AG04450 (cell line): ENCODE data around the gene IL23A. TPM values are rescaled to one million over a fixed set of nuclear protein-coding genes. Genes with fewer than 3 reads are reported as not detected.

Source experiments
- CTCF ChIA-PET: fragments of 300-600, 350-600 bp; formaldehyde crosslinking; extraction: SDS; loops from one replicate; lab custom pipeline; 2022; ENCODE audit warnings: antibody characterized with exemption, inconsistent platforms; lab: Charles Lee
- POLR2A ChIA-PET: fragments of 350-600 bp; formaldehyde crosslinking; extraction: SDS; loops from one replicate; lab custom pipeline; 2021; ENCODE audit warnings: antibody characterized with exemption, inconsistent platforms; lab: Yijun Ruan, JAX
- DNase-seq: peaks from one replicate; pipeline ENCODE4 v3.0.0-alpha.2; 2011; ENCODE audit warnings: low read depth, low spot score
- H3K27ac ChIP-seq: one replicate; pipeline ENCODE4 v1.5.1; 2012; ENCODE audit warnings: low read depth, low read length, control low read depth
- H3K27me3 ChIP-seq: one replicate; pipeline ENCODE4 v1.6.0; 2012; ENCODE audit warnings: low read length; ENCODE audit not compliant: control insufficient read depth, insufficient read depth
- H3K4me3 ChIP-seq: 2 replicates; pipeline ENCODE4 v1.5.1; 2011; ENCODE audit warnings: mild to moderate bottlenecking, low read depth, low read length, control low read depth
- H3K9me3 ChIP-seq: 2 replicates; pipeline ENCODE4 v1.5.1; 2012; ENCODE audit warnings: low read length; ENCODE audit not compliant: control insufficient read depth, insufficient read depth
- CTCF ChIP-seq: IDR thresholded peaks from 2 replicates; pipeline ENCODE4 v1.5.1; 2011; ENCODE audit warnings: low read depth, low read length, control low read depth, inconsistent platforms
- polyA plus RNA-seq: library from polyadenylated mRNA; depleted of rRNA; stranded (reverse); fragments of >200 nt; gene quantifications from 2 replicates; pipeline ENCODE4 v1.2.3, GENCODE V29; 2011

The IL23A gene
- polyA plus RNA-seq, 1 experiment = not detected

GRCh38 chr12:56375598-56376434 is 37.1 kb downstream of the IL23A start:
- POLR2A ChIA-PET = interaction anchor here (0.7 to 1.5 kb wide), 2 partner anchors 16 to 148 kb away, joined by 6 to 9 read pairs; partner anchors contain the start of gene STAT2
- Histone ChIP-seq H3K4me3 (no peak overlapping the region), H3K27me3 (peaks cover 2% of the 10 kb centered on the region), H3K9me3 (no peaks in the 10 kb centered on the region), H3K27ac (no peak overlapping the region)
- no peak for TF ChIP-seq CTCF
- CTCF ChIA-PET = no interaction called here
- DNase-seq = no peak

GRCh38 chr12:56377310-56377988 is 38.8 kb downstream of the IL23A start:
- Histone ChIP-seq H3K27me3 (peaks cover 4% of the 10 kb centered on the region), H3K27ac (no peak overlapping the region), H3K4me3 (no peak overlapping the region), H3K9me3 (no peaks in the 10 kb centered on the region)
- ChIA-PET POLR2A (no interaction called here), CTCF (no interaction called here)
- TF ChIP-seq CTCF = no peak
- DNase-seq = no peak

DNA sequence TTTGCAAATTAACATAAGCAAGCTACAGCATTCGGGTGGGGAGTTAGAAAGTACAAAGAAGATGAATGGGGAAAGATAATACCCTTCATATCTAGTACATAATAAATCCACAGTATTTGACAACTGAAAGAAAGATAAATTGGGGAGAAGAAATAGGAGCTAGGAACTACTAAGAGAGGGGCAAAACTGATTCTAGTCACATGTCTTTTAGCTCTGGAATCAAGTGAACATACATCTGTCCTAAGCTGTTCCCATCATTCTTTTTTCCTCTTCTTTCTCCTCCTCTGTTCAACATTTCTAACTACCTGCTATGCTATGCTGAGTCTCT is 39.3 kb downstream of the IL23A start:
- DNase-seq = no peak
- Histone ChIP-seq H3K27ac (no peak overlapping the region), H3K9me3 (no peaks in the 10 kb centered on the region), H3K27me3 (peaks cover 5% of the 10 kb centered on the region), H3K4me3 (no peak overlapping the region)
- CTCF ChIA-PET = no interaction called here
- no peak for TF ChIP-seq CTCF
- POLR2A ChIA-PET = no interaction called here

- no peak overlapping the region for H3K4me3 ChIP-seq
- no peaks in the 10 kb centered on the region for H3K9me3 ChIP-seq
- ChIA-PET CTCF (no interaction called here), POLR2A (interaction anchor here (0.9 kb wide), 1 partner anchor 22 kb away, joined by 3 read pairs; the partner anchor contains the start of gene STAT2)
- DNase-seq = no peak
- peaks cover 8% of the 10 kb centered on the region for H3K27me3 ChIP-seq
- H3K27ac ChIP-seq = no peak overlapping the region
- TF ChIP-seq CTCF = no peak
Measured at GRCh38 chr12:56382611-56383010, 43.9 kb downstream of the IL23A start.

GRCh38 chr12:56385873-56386272 is 47.2 kb downstream of the IL23A start:
- DNase-seq = no peak

More at GRCh38 chr12:56385873-56386272, 47.2 kb downstream of the IL23A start:
- no peak overlapping the region for H3K27ac ChIP-seq
- TF ChIP-seq CTCF = no peak
- ChIA-PET POLR2A (no interaction called here), CTCF (no interaction called here)
- no peaks in the 10 kb centered on the region for H3K9me3 ChIP-seq
- no peak overlapping the region for H3K4me3 ChIP-seq
- H3K27me3 ChIP-seq = peaks cover 8% of the 10 kb centered on the region
